ENCODE results near the gene CEACAM8.

DNA sequence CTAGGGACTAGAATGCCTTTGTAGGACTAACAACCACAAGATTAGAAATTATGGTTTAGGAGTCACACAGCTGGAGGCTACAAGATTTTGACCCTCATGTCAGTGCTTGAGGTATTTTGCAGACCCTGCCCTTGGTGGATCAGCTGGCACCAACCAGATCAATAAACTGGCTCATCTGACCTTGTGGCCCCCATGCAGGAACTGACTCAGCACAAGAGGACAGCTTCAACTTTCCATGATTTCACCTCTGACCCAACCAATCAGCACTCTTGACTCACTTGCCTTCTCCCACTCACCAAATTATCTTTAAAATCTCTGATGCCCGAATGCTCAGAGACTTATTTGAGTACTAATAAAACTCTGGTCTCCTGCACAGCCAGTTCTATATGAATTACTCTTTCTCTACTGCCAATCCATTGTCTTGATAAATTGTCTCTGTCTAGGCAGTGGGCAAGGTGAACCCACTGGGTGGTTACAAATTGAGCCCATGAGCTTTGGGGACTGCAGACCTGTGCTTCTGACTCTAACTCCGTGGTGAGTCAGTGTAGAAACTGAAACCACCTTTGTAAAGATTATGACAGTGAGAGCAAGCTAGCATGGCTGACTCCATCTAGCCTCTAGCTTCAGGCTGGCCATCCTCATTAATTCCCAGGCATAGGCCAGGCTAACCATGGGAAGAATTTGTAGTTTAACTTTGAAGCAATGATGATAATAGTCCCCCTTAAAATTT is 33.9 kb upstream of the CEACAM8 start:
- TF ChIP-seq EZH2phosphoT487 (IDR thresholded peaks at IDR 0.05; ENCODE audit: insufficient read depth, low read depth): no peak
- no peak for TF ChIP-seq EZH2 (IDR thresholded peaks at IDR 0.05; ENCODE audit: insufficient read depth, poor library complexity, severe bottlenecking)

All from GM23248 (cell line).